ENCODE results near the gene GABARAP.
"Not testable (repeated sequence)": the region's sequence is repeated elsewhere in the genome, so short reads cannot be mapped to it uniquely, and the experiment has no call there.

GABARAP gene

GRCh38 chr17:7260651-7261378 lies 18.6 kb upstream of the GABARAP start:
- no peak for DNase-seq (ENCODE audit: low read depth in 2 of 2)

- no peak for DNase-seq (ENCODE audit: low read depth in 2 of 2)
Observed at GRCh38 chr17:7260151-7260550, 17.9 kb upstream of the GABARAP start.

- no peak for DNase-seq (ENCODE audit: low read depth in 2 of 2)
Observed at GRCh38 chr17:7259555-7259889, 17.3 kb upstream of the GABARAP start.

- no peak for DNase-seq (ENCODE audit: low read depth in 2 of 2)
Observed at GRCh38 chr17:7258731-7259554, 16.7 kb upstream of the GABARAP start.

- DNase-seq (ENCODE audit: low read depth in 2 of 2), result no peak
Observed at GRCh38 chr17:7256766-7257456, 14.7 kb upstream of the GABARAP start.

GRCh38 chr17:7254511-7254910 lies 12.3 kb upstream of the GABARAP start:
- no peak for DNase-seq (ENCODE audit: low read depth in 2 of 2)

GRCh38 chr17:7253082-7253481 lies 10.8 kb upstream of the GABARAP start:
- no peak for DNase-seq (ENCODE audit: low read depth in 2 of 2)

- peak; percentile 86 to 90 for DNase-seq (ENCODE audit: low read depth in 2 of 2)
Observed at GRCh38 chr17:7252176-7253043, 10.2 kb upstream of the GABARAP start, which contains the start of gene ELP5. ELP5 (plus strand) TSS chr17:7252215; CDS start chr17:7252551, 336 bp downstream.

- peak; percentile 97 to 100 for DNase-seq (ENCODE audit: low read depth in 2 of 2)
Observed at GRCh38 chr17:7251661-7252175, 9.5 kb upstream of the GABARAP start, which contains the start of gene CTDNEP1. CTDNEP1 (minus strand) TSS chr17:7251734; CDS start chr17:7251296, 438 bp downstream.

GRCh38 chr17:7250695-7251627 lies 8.7 kb upstream of the GABARAP start:
- no peak for DNase-seq (ENCODE audit: low read depth in 2 of 2)

- no peak for DNase-seq (ENCODE audit: low read depth in 2 of 2)
Observed at GRCh38 chr17:7249830-7250229, 7.6 kb upstream of the GABARAP start.

- no peak for DNase-seq (ENCODE audit: low read depth in 2 of 2)
Observed at GRCh38 chr17:7249214-7249613, 7.0 kb upstream of the GABARAP start.

GRCh38 chr17:7248796-7249195 lies 6.5 kb upstream of the GABARAP start:
- no peak for DNase-seq (ENCODE audit: low read depth in 2 of 2)

GRCh38 chr17:7246779-7247178 lies 4.5 kb upstream of the GABARAP start:
- DNase-seq (ENCODE audit: low read depth in 2 of 2), result no peak

GRCh38 chr17:7243838-7244237 lies 1.6 kb upstream of the GABARAP start:
- DNase-seq (ENCODE audit: low read depth in 2 of 2), result not testable (repeated sequence)

GRCh38 chr17:7243453-7243729 lies 1.1 kb upstream of the GABARAP start:
- DNase-seq (ENCODE audit: low read depth in 2 of 2), result no peak

GRCh38 chr17:7242717-7243452 lies 636 bp upstream of the GABARAP start:
- DNase-seq (ENCODE audit: low read depth in 2 of 2), result peak; percentile 83 to 87

GRCh38 chr17:7241090-7241733 lies 1.0 kb downstream of the GABARAP start:
- no peak for DNase-seq (ENCODE audit: low read depth in 2 of 2)

GRCh38 chr17:7240375-7240774 lies 1.9 kb downstream of the GABARAP start:
- no peak for DNase-seq (ENCODE audit: low read depth in 2 of 2)
